Measurements from ENCODE around the gene UNC119B.
"Not testable (repeated sequence)": the region's sequence is repeated elsewhere in the genome, so short reads cannot be mapped to it uniquely, and the experiment has no call there.

The UNC119B gene

GRCh38 chr12:120710031-120710804 lies at the start of gene UNC119B:
Gene UNC119B, plus strand, starts transcription at chr12:120710458. Its CDS starts 17 bp downstream, at chr12:120710475.
- H3K9me3 ChIP-seq (ENCODE audit: control insufficient read depth in 1 of 2, low read length in 2 of 2) = no peaks in the 10 kb centered on the region
- H3K27ac ChIP-seq (ENCODE audit: low read depth, low read length) = peak within 1 kb of the TSS; percentile 63
- H3K27me3 ChIP-seq (ENCODE audit: control insufficient read depth in 1 of 2, insufficient read depth in 2 of 2, low read length in 2 of 2) = no peaks in the 10 kb centered on the region
- H3K4me3 ChIP-seq (ENCODE audit: low read depth in 1 of 2, low read length in 2 of 2) = peak within 1 kb of the TSS; percentile 75 to 81
- H3K9ac ChIP-seq (ENCODE audit: low read depth in 1 of 2, low read length in 2 of 2) = peak within 1 kb of the TSS; percentile 76 to 78
- H3K4me1 ChIP-seq (ENCODE audit: control insufficient read depth in 1 of 2, insufficient read depth in 2 of 2, low read length in 2 of 2) = peaks cover 18 to 31% of the 10 kb centered on the region in 2 donors
- peaks cover 4 to 9% of the 10 kb centered on the region in 2 donors for H3K36me3 ChIP-seq (ENCODE audit: control insufficient read depth in 1 of 2, insufficient read depth in 2 of 2, low read length in 2 of 2)

GRCh38 chr12:120661432-120661831 lies 48.8 kb upstream of the UNC119B start:
- H3K9me3 ChIP-seq (ENCODE audit: control insufficient read depth in 1 of 2, low read length in 2 of 2) = no peaks in the 10 kb centered on the region
- no peaks in the 10 kb centered on the region for H3K36me3 ChIP-seq (ENCODE audit: control insufficient read depth in 1 of 2, insufficient read depth in 2 of 2, low read length in 2 of 2)
- H3K27me3 ChIP-seq (ENCODE audit: control insufficient read depth in 1 of 2, insufficient read depth in 2 of 2, low read length in 2 of 2) = peaks cover 0 to 3% of the 10 kb centered on the region in 2 donors
- H3K27ac ChIP-seq (ENCODE audit: low read depth, low read length) = no peak overlapping the region
- H3K4me1 ChIP-seq (ENCODE audit: control insufficient read depth in 1 of 2, insufficient read depth in 2 of 2, low read length in 2 of 2) = no peaks in the 10 kb centered on the region
- no peak overlapping the region for H3K4me3 ChIP-seq (ENCODE audit: low read depth in 1 of 2, low read length in 2 of 2)
- no peak overlapping the region for H3K9ac ChIP-seq (ENCODE audit: low read depth in 1 of 2, low read length in 2 of 2)

GRCh38 chr12:120662879-120663278 lies 47.4 kb upstream of the UNC119B start:
- H3K27ac ChIP-seq (ENCODE audit: low read depth, low read length) = no peak overlapping the region
- no peak overlapping the region for H3K4me3 ChIP-seq (ENCODE audit: low read depth in 1 of 2, low read length in 2 of 2)
- H3K9me3 ChIP-seq (ENCODE audit: control insufficient read depth in 1 of 2, low read length in 2 of 2) = no peaks in the 10 kb centered on the region
- H3K4me1 ChIP-seq (ENCODE audit: control insufficient read depth in 1 of 2, insufficient read depth in 2 of 2, low read length in 2 of 2) = no peaks in the 10 kb centered on the region
- H3K36me3 ChIP-seq (ENCODE audit: control insufficient read depth in 1 of 2, insufficient read depth in 2 of 2, low read length in 2 of 2) = no peaks in the 10 kb centered on the region
- H3K9ac ChIP-seq (ENCODE audit: low read depth in 1 of 2, low read length in 2 of 2) = no peak overlapping the region
- H3K27me3 ChIP-seq (ENCODE audit: control insufficient read depth in 1 of 2, insufficient read depth in 2 of 2, low read length in 2 of 2) = peaks cover 0 to 3% of the 10 kb centered on the region in 2 donors

- Histone ChIP-seq H3K9ac (ENCODE audit: low read depth in 1 of 2, low read length in 2 of 2) (no peak overlapping the region), H3K27ac (ENCODE audit: low read depth, low read length) (no peak overlapping the region), H3K36me3 (ENCODE audit: control insufficient read depth in 1 of 2, insufficient read depth in 2 of 2, low read length in 2 of 2) (no peaks in the 10 kb centered on the region), H3K4me1 (ENCODE audit: control insufficient read depth in 1 of 2, insufficient read depth in 2 of 2, low read length in 2 of 2) (no peaks in the 10 kb centered on the region), H3K9me3 (ENCODE audit: control insufficient read depth in 1 of 2, low read length in 2 of 2) (no peaks in the 10 kb centered on the region), H3K27me3 (ENCODE audit: control insufficient read depth in 1 of 2, insufficient read depth in 2 of 2, low read length in 2 of 2) (peaks cover 0 to 3% of the 10 kb centered on the region in 2 donors), H3K4me3 (ENCODE audit: low read depth in 1 of 2, low read length in 2 of 2) (no peak overlapping the region)
Measured at GRCh38 chr12:120663741-120664140, 46.5 kb upstream of the UNC119B start.

- H3K27ac ChIP-seq (ENCODE audit: low read depth, low read length) = no peak overlapping the region
- peaks cover 0 to 10% of the 10 kb centered on the region in 2 donors for H3K4me1 ChIP-seq (ENCODE audit: control insufficient read depth in 1 of 2, insufficient read depth in 2 of 2, low read length in 2 of 2)
- no peaks in the 10 kb centered on the region for H3K9me3 ChIP-seq (ENCODE audit: control insufficient read depth in 1 of 2, low read length in 2 of 2)
- no peaks in the 10 kb centered on the region for H3K36me3 ChIP-seq (ENCODE audit: control insufficient read depth in 1 of 2, insufficient read depth in 2 of 2, low read length in 2 of 2)
- no peak overlapping the region for H3K4me3 ChIP-seq (ENCODE audit: low read depth in 1 of 2, low read length in 2 of 2)
- no peak overlapping the region for H3K9ac ChIP-seq (ENCODE audit: low read depth in 1 of 2, low read length in 2 of 2)
- no peaks in the 10 kb centered on the region for H3K27me3 ChIP-seq (ENCODE audit: control insufficient read depth in 1 of 2, insufficient read depth in 2 of 2, low read length in 2 of 2)
Measured at GRCh38 chr12:120666571-120667390, 43.5 kb upstream of the UNC119B start.

GRCh38 chr12:120668091-120668867 lies 42.0 kb upstream of the UNC119B start:
- Histone ChIP-seq H3K27ac (ENCODE audit: low read depth, low read length) (no peak overlapping the region), H3K4me3 (ENCODE audit: low read depth in 1 of 2, low read length in 2 of 2) (no peak overlapping the region), H3K9me3 (ENCODE audit: control insufficient read depth in 1 of 2, low read length in 2 of 2) (no peaks in the 10 kb centered on the region), H3K27me3 (ENCODE audit: control insufficient read depth in 1 of 2, insufficient read depth in 2 of 2, low read length in 2 of 2) (no peaks in the 10 kb centered on the region), H3K9ac (ENCODE audit: low read depth in 1 of 2, low read length in 2 of 2) (no peak overlapping the region), H3K36me3 (ENCODE audit: control insufficient read depth in 1 of 2, insufficient read depth in 2 of 2, low read length in 2 of 2) (no peaks in the 10 kb centered on the region), H3K4me1 (ENCODE audit: control insufficient read depth in 1 of 2, insufficient read depth in 2 of 2, low read length in 2 of 2) (peaks cover 0 to 10% of the 10 kb centered on the region in 2 donors)

GRCh38 chr12:120668868-120669840 lies 41.1 kb upstream of the UNC119B start:
- Histone ChIP-seq H3K27me3 (ENCODE audit: control insufficient read depth in 1 of 2, insufficient read depth in 2 of 2, low read length in 2 of 2) (no peaks in the 10 kb centered on the region), H3K9me3 (ENCODE audit: control insufficient read depth in 1 of 2, low read length in 2 of 2) (no peaks in the 10 kb centered on the region), H3K4me1 (ENCODE audit: control insufficient read depth in 1 of 2, insufficient read depth in 2 of 2, low read length in 2 of 2) (peaks cover 0 to 10% of the 10 kb centered on the region in 2 donors), H3K27ac (ENCODE audit: low read depth, low read length) (no peak overlapping the region), H3K4me3 (ENCODE audit: low read depth in 1 of 2, low read length in 2 of 2) (peak overlapping the region; percentile 3 to 6), H3K36me3 (ENCODE audit: control insufficient read depth in 1 of 2, insufficient read depth in 2 of 2, low read length in 2 of 2) (no peaks in the 10 kb centered on the region), H3K9ac (ENCODE audit: low read depth in 1 of 2, low read length in 2 of 2) (peak overlapping the region in 1 of 2 donors; percentile 32)

GRCh38 chr12:120670237-120670636 lies 40.0 kb upstream of the UNC119B start:
- H3K4me1 ChIP-seq (ENCODE audit: control insufficient read depth in 1 of 2, insufficient read depth in 2 of 2, low read length in 2 of 2) = peaks cover 0 to 10% of the 10 kb centered on the region in 2 donors
- not testable (repeated sequence) for H3K4me3 ChIP-seq (ENCODE audit: low read depth in 1 of 2, low read length in 2 of 2); H3K9me3 ChIP-seq (ENCODE audit: control insufficient read depth in 1 of 2, low read length in 2 of 2); H3K36me3 ChIP-seq (ENCODE audit: control insufficient read depth in 1 of 2, insufficient read depth in 2 of 2, low read length in 2 of 2); H3K27me3 ChIP-seq (ENCODE audit: control insufficient read depth in 1 of 2, insufficient read depth in 2 of 2, low read length in 2 of 2); H3K27ac ChIP-seq (ENCODE audit: low read depth, low read length); H3K9ac ChIP-seq (ENCODE audit: low read depth in 1 of 2, low read length in 2 of 2)

GRCh38 chr12:120670667-120671066 lies 39.6 kb upstream of the UNC119B start:
- Histone ChIP-seq H3K4me3 (ENCODE audit: low read depth in 1 of 2, low read length in 2 of 2) (no peak overlapping the region), H3K27me3 (ENCODE audit: control insufficient read depth in 1 of 2, insufficient read depth in 2 of 2, low read length in 2 of 2) (no peaks in the 10 kb centered on the region), H3K9ac (ENCODE audit: low read depth in 1 of 2, low read length in 2 of 2) (no peak overlapping the region), H3K9me3 (ENCODE audit: control insufficient read depth in 1 of 2, low read length in 2 of 2) (no peaks in the 10 kb centered on the region), H3K27ac (ENCODE audit: low read depth, low read length) (no peak overlapping the region), H3K36me3 (ENCODE audit: control insufficient read depth in 1 of 2, insufficient read depth in 2 of 2, low read length in 2 of 2) (no peaks in the 10 kb centered on the region), H3K4me1 (ENCODE audit: control insufficient read depth in 1 of 2, insufficient read depth in 2 of 2, low read length in 2 of 2) (peaks cover 0 to 10% of the 10 kb centered on the region in 2 donors)

Measured in duodenal mucosa (tissue), 2 donors.